HG03139 (cell line): ENCODE measurements around the gene PLTP.
"Not testable (repeated sequence)": the region's sequence is repeated elsewhere in the genome, so short reads cannot be mapped to it uniquely, and the experiment has no call there.

Experiments used
- ATAC-seq: cut with Tn5 transposase; IDR thresholded peaks from one replicate; pipeline ENCODE4 v1.9.1; 2021; ENCODE audit not compliant: unreplicated experiment

Gene PLTP

DNA sequence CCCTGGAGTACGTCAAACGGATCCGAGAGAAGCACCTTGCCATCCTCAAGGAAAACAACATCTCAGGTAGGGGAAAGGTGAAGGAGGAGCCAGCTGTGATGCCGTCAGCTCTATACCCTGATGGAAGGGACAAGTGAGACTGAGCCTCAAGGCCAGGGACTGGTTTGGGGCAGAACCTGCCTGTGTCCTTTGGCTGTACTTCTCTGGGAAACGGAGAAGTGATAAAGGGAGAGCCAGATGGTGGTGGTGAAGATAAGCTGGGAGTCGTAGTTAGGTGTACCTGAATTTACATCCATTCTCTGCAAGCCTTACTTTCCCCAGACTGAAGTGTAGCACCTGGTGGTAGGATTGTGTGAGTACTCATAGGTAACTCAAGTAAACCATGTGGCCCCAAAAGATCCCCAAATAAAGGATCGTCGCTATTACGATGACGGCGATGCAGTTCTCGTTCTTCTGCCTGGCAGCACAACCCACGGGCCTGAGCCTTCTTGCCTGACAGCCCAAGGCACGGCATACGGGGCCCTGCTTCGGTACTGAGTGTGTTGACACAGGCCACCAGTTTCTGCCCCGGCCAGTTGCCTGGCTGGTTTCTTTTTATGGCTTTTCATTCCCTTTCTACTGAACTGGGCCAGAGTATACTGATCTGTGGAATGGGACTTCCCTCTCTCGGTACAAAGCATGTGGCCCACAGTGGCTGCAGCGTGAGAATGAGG is 33.2 kb upstream of the PLTP start:
- ATAC-seq = no peak

DNA sequence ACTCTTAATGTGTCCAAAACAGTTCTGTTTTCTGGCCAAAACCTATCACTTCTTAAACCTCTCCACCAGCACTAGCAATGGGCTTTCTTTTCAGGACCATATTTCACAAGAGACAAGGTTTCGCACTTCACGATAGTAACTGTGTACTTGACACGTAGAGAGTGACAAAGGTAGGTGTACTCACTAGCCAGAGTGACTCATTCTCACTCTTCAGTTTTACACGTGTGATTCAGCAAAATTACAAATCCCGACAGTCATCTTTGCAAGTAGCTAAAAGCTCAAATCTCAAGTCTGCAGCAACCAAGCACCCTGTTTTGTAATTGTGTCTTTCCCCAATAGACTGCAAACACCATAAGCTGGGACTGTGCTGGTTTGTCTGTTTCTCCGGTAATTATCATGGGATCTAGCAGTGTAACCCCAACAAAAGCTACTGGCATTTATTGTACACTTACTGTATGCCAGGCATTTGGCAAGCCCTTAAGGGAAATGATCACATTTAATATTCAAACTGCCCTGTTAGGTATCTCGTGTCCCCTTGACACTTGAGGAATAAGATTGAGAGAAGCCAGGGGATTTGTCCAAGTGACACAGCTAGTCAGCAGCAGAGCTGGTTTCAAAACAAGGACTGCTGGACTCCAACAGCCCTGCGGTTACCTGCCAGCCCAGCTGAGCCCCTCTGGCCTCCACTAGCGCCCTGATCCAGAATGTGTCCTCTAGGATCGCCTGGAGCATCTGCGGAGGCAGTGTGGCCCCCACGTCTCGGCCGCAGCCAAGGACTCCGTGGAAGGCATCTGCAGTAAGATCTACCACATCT is 32.4 kb upstream of the PLTP start:
- no peak for ATAC-seq

DNA sequence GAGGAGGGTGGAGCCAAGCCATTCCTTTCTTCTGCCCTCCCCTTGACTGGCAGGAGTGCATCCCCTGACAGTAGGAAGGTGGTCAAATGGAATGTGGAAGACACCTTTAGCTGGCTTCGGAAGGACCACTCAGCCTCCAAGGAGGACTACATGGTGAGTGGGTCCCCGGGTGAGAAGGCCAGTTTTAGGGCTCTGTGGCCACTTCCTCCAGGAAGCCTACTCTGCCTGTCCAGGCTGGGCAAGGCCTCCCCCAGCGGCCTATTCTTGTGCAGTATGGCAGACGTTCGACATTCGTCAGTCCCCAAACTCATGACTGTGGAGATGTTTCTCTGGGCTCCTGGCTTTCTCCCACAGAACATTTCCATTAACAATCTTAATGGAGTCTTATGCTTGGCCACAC is 31.7 kb upstream of the PLTP start:
- ATAC-seq = no peak

DNA sequence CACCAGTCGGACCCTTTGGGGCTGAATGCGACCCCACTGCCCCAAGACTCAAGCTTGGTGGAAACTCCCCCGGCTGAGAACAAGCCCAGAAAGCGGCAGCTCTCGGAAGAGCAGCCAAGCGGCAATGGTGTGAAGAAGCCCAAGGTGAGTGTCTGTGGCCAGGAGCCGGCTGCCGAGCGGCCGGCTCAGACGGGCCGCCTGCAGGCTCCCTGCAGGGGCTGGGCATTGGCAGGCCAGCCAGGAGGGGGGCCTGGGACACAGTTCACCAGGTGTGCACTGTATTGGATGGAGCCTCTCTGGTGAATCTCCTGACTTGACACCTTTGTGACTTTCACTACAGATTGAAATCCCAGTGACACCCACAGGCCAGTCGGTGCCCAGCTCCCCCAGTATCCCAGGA is 28.5 kb upstream of the PLTP start:
- no peak for ATAC-seq

DNA sequence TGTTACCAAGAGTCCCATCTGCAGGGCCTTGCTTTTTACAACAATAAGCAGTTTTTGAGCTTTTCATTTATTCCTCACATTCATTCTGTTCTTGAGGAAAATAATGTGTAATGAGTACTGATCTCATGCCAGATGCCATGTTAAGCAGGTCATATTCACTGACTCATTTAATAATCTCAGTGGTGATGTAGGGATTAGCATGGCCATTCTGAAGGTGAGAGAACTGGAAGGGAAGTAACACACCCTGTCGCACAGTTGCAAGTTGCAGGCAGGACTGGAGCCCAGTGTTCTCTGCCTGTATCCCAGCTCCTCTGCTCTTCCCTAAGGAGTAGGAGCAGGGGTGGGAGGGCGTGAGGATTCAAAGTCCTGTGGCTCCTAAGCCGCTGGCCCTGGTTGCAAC is 28.1 kb upstream of the PLTP start:
- ATAC-seq = no peak

DNA sequence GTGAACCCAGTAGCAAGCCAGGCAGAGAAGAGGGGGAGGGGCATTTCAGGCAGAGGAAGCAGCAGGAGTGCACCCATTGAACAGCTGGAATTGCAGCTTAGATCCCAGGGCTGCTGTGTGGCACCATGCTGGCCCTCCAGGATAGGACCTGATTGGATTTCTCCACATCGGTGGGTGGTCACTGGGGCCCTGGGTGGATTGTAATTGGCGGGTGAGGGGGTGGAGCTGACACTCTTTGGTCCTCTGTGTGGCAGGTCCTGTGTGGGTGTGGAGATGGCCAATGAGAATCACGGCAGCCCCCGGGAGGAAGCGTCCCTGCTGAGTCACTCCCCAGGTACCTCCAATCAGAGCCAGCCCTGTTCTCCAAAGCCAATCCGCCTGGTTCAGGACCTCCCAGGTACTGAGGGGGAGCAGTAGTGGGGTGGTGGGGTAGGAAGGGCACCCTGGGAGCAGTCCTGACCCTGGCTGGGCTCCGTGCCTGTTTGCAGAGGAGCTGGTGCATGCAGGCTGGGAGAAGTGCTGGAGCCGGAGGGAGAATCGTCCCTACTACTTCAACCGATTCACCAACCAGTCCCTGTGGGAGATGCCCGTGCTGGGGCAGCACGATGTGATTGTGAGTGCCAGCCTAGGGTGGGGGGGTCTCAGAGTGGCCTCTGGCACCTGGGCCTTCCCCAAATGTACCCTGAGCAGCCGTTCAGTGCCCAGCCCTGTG is 26.9 kb upstream of the PLTP start:
- ATAC-seq = no peak

DNA sequence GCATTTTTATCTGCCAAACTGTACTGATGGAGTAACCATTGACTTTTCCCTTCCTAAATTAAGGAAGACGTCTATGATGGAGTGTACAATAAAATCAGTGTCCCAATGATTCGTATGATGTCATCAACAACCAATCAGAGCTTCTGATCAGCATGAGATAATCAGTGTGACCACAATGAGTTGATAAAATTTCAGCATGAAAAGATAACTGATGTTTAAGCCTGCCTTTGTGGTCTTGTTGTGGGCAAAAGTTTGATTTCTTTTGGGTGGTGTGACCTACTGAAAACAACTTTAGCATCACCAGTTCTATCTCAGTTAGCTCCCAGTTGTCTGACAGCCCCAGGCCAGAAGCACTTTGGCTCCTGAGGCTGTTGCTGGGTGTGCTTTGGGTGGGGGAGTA is 25.8 kb upstream of the PLTP start:
- ATAC-seq = no peak

DNA sequence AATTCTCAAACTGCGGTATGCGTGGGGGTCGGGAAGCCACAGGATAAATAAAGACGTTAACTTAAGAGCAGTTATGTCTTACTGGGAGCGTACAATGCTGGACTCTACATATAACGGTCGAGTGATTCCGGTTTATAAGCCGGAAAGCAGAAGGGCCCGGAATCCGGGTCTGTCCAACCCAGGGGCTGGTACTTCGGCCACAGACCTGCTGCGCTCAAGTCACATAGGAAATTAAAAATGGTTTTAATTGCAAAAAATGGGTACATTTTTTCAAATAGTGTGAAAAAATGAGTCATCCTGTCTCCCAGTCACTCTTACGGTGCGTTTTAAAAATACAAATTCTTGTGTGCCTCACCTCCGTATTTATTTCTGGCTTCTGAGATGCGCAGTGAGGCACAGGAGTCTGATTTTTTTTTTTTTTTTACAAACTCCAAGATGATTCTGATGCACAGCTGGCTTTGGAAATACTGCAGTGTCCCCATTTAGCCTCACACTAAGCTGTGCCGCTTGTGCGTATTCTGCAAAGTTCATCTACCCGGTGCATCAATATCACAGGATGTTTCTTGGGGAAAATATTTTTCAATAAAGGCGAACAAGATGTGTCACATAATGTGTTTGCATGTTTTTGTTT is 23.6 kb upstream of the PLTP start:
- ATAC-seq = no peak

DNA sequence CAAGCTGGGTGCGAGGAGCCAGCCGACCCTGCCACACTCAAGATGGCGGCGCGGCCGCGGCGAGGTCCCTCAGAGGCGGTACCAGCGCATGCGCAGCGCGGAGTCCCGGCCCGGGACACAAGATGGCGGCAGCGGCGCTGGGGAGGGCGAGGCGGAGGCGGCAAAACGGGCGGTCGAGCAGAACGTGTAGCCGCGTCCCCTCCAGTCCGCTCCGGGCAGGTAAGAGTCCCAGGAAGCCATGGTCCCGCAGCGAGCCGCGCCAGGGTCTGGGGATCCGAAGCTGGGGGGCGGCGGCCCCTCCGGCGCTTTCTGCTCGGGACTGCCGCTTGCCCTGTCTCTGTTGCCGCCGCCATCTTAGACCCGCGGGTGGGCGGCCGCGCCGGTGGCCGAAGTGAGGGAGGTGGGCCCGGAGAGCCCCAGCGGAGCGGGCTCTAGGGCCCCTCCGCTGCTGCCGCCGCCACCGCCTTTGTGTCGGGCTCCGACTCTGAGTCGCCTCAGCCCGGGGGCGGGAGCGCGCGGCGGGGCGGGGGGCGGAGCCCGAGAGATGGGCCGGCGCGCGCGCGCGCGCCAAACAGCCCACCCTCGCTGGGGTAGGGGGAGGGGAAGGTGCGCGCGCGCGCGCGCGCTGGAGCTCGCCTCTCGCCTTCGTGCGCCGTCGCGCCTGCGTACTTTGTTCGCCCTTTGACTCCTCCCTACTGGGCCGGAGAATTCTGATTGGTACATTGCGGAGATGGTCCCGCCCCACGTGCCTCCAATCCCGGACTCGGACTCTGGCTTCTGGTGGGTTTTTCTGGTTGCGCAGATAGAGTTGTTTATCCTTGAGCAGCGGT is 22.8 kb upstream of the PLTP start, which contains the start of gene PCIF1:
TSS of gene PCIF1 (plus strand) at position 98 of the 830 bp plus-strand sequence. CDS start 4,317 bp downstream, outside the sequence.
- ATAC-seq = peak; percentile 68

DNA sequence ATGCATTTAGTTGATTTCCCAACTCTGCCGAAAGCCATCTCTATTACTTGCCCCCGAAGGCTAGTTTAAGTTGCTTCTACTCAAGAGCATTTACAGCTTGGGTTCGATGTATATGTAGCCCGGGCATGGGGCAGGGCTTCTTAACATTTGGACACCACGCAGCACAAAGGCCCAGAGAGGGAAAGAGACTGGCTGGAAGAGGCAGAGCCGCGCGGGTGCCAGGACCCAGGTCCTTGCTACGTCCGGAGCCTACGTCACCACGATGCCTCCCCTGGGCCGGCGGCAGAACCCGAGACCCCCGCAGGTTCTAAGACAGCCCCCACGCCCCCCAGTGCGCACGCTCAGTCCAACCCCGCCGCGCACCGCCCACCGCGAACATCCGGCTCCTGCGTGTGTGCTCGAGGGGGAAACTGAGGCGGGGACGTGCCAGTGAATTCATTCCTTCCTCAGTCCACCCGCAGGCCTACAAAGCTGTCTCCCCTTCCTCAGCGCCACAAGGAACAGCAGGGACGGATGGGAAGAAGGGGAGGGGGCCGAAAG is 22.2 kb upstream of the PLTP start:
- ATAC-seq = peak; percentile 7

DNA sequence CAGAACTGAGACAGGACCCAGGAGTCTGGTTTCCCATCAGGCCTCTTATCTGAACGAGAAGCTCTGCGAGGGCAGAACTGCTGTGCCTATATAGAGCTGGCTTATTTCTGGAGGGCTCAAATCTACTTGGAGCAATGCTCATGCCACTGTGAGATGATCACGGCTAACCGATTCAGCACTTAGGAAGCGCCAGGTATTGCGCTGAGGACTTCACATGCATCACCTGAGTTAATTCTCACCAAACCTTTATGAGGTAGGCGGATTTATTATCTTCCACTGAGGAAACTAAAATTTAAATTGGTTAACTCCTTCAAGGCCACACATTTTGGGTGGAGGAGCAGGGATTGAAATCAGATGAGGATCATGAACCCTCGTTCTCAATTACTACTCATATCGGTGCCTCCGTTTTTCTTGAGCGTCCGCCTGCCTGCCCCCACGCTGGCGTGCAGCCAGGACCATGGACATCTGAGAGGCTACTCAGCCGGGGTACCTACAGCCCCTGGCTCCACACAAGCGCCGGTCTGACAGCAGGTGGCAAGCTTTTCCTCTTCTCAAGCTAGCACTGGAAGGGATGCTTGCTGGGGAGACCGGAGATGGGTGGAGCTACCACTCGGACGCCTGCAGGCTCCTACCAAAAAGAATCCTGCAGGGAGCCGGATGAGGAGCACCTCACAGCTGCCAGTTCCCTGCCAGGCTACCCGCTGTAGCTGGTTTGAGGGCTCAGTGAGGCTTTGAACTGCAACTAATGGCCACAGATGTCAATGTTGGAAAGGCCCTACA is 21.5 kb upstream of the PLTP start:
- no peak for ATAC-seq

DNA sequence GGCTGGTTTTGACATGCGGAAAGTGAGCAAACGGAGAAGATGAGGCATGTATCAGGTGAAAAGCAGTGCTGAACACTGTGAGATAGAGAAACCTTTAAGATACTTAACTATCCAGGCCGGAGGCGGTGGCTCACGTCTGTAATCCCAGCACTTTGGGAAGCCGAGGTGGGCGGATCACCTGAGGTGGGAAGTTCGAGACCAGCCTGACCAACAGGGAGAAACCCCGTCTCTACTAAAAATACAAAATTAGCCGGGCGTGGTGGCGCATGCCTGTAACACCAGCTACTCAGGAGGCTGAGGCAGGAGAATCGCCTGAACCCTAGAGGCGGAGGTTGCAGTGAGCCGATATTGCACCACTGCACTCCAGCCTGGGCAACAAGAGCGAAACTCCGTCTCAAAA is 19.7 kb upstream of the PLTP start:
- ATAC-seq = not testable (repeated sequence)

DNA sequence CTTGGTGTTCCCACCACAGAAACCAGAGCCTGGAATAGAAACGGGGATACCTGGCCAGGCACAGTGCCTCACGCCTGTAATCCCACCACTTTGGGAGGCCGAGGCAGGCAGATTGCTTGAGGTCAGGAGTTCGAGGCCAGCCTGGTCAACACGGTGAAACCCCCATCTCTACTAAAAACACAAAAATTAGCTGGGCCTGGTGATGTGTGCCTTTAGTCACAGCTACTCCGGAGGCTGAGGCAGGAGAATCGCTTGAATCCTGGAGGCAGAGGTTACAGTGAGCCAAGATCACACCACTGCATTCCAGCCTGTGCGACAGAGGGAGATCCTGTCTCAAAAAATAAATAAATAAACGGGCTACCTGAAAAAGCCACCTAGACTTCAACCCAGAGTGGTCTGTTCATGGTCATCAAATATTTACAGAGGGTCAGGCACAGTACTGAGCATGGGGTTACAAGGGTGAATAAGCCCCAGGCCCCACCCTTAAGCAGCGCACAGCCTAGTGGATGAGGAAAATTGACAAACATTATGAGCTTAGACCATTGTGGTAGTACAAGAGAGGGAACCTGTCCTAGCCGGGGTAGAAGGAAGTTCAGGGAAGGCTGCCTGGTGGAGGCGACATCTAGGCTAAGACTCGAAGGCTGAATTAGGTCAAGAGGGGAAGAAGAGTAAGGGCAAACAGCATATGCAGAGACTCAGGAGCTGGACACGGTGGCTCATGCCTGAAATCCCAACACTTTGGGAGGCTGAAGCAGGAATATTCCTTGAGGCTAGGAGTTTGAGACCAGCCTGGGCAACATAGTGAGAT is 15.3 kb upstream of the PLTP start:
- no peak for ATAC-seq

DNA sequence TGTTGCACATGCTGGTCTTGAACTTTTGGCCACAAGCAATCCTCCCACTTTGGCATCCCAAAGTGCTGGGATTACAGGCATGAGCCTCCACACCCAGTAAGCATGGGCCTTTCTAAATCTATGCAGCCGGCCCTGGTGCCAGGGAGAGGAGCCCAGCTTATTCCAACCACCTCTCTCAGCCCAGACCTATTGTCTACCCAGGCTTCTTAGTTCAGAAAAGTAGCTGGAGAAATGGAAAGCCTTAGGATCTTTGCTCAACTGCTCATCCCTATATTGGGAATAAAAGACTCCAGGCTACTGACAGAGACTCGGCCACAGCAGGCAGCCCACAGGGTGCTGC is 14.7 kb upstream of the PLTP start:
- no peak for ATAC-seq

DNA sequence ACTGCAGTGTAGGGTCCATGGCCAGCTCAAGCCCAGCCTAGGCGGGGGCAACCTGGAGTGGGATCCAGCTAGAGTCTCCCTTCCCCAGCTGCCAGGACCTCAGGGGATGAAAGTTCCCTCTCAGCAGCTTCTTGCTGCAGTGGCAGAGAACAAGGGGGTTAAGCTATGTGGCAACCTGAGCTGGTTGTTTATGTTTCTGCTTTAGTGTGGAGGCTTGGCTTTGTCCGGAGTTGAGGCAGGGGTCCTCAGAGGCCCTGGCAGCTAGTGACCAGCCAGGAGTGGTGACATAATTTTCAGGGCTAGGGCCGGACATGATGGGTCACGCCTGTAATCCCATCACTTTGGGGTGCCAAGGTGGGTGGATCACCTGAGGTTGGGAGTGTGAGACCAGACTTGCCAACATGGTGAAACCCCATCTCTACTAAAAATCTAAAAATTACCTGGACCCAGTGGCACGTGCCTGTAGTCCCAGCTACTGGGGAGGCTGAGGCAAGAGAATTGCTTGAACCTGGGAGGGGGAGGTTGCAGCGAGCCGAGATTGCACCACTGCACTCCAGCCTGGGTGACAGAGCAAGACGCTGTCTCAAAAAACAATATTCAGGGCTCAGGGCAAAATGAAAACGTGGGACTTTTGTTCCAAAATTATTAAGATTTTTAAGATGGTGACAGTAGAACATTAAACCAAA is 14.0 kb upstream of the PLTP start:
- ATAC-seq = no peak

DNA sequence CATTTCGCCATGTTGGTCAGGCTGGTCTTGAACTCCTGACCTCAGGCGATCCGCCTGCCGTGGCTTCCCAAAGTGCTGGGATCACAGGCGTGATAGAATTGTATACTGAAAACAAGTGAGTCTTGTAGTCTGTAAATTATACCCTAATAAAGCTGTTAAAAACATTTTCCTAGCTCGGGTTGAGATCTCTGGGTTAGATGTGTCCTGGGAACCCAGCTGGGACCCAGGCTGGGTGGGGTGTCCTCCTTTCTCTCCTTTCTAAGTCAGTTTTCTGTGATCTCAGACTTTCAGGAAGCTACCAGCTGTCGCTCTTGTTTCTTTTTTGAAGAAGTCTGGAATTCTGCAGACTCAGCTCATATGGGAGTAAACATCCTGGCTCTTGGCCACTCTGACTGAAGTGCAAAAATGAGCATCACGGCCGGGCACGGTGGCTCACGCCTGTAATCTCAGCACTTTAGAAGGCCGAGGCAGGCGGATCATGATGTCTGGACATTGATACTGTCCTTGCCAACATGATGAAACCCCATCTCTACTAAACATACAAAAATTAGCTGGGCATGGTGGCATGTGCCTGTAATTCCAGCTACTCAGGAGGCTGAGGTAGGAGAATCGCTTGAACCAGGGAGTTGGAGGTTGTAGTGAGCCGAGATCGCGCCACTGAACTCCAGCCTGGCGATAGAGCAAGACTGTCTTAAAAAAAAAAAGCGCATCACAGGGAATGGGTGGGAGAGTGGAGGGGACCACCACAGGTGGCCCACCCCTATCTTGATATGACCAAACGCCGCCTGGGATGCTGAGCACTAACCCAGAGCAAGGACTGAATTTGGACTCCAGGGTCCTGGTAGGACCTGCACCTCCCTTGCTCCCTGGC is 12.7 kb upstream of the PLTP start:
- ATAC-seq = no peak
